ENCODE data around the gene LZTS2. TPM values are rescaled to one million over a fixed set of nuclear protein-coding genes. Genes with fewer than 3 reads are reported as not detected.
A peak's percentile ranks its signal among the peaks of the same experiment; 100 is the strongest.

Gene LZTS2
- total and polyA plus RNA-seq, 5 experiments from 2014 or later, result 10.8 to 34.3 (median 19.5) TPM

- POLR2A ChIA-PET, result no interaction called here
- DNase-seq, result no peak
- Mint-ChIP-seq H3K9me3 (no peaks in the 10 kb centered on the region), H3K4me3 (no peak overlapping the region), H3K4me1 (peaks cover 10 to 15% (median 12%) of the 10 kb centered on the region in 4 donors), H3K27me3 (no peaks in the 10 kb centered on the region), H3K27ac (peak overlapping the region in 1 of 10 donors; percentile 11), H3K36me3 (peaks cover 0 to 46% (median 13%) of the 10 kb centered on the region in 3 donors)
- no peak for ATAC-seq
Measured at GRCh38 chr10:100981178-100981772, 18.3 kb upstream of the LZTS2 start.

GRCh38 chr10:100982916-100983830 is 16.4 kb upstream of the LZTS2 start:
- H3K36me3 Mint-ChIP-seq, result peaks cover 0 to 46% (median 13%) of the 10 kb centered on the region in 3 donors

GRCh38 chr10:100983868-100984671 is 15.5 kb upstream of the LZTS2 start:
- Mint-ChIP-seq H3K36me3 (peaks cover 0 to 45% (median 13%) of the 10 kb centered on the region in 3 donors), H3K27ac (peak overlapping the region in 3 of 10 donors; percentile 38 to 80 (median 79)), H3K9me3 (no peaks in the 10 kb centered on the region), H3K27me3 (no peaks in the 10 kb centered on the region), H3K4me3 (peak overlapping the region in 1 of 10 donors; percentile 40), H3K4me1 (peaks cover 13 to 38% (median 30%) of the 10 kb centered on the region in 4 donors)
- no peak for DNase-seq
- ATAC-seq, result no peak
- POLR2A ChIA-PET, result interaction anchor here (6.7 kb wide), 1 partner anchor 13 kb away, joined by 82 read pairs; the partner anchor contains the start of gene LZTS2

More at GRCh38 chr10:100982916-100983830, 16.4 kb upstream of the LZTS2 start:
- no peaks in the 10 kb centered on the region for H3K9me3 Mint-ChIP-seq
- H3K4me3 Mint-ChIP-seq, result peak overlapping the region in 1 of 10 donors; percentile 73
- no peak for ATAC-seq
- H3K27me3 Mint-ChIP-seq, result no peaks in the 10 kb centered on the region
- peaks cover 13 to 32% (median 29%) of the 10 kb centered on the region in 4 donors for H3K4me1 Mint-ChIP-seq
- no peak for DNase-seq
- H3K27ac Mint-ChIP-seq, result no peak overlapping the region
- POLR2A ChIA-PET, result no interaction called here

GRCh38 chr10:100984672-100985177 is 14.9 kb upstream of the LZTS2 start:
- Mint-ChIP-seq H3K9me3 (no peaks in the 10 kb centered on the region), H3K4me3 (no peak overlapping the region), H3K4me1 (peaks cover 13 to 44% (median 34%) of the 10 kb centered on the region in 4 donors), H3K27me3 (no peaks in the 10 kb centered on the region), H3K36me3 (peaks cover 0 to 47% (median 15%) of the 10 kb centered on the region in 3 donors), H3K27ac (peak overlapping the region in 1 of 10 donors; percentile 38)
- DNase-seq (no peak), ATAC-seq (no peak)
- POLR2A ChIA-PET, result interaction anchor here (6.7 kb wide), 1 partner anchor 13 kb away, joined by 82 read pairs; the partner anchor contains the start of gene LZTS2

- no peak for ATAC-seq
- no peak for DNase-seq
- H3K27me3 Mint-ChIP-seq, result no peaks in the 10 kb centered on the region
- H3K4me3 Mint-ChIP-seq, result peak overlapping the region; percentile 2 to 100 (median 96)
- H3K27ac Mint-ChIP-seq, result peak overlapping the region in 1 of 10 donors; percentile 37
- H3K9me3 Mint-ChIP-seq, result no peaks in the 10 kb centered on the region
- POLR2A ChIA-PET, result interaction anchor here (6.7 kb wide), 1 partner anchor 12 kb away, joined by 82 read pairs; the partner anchor contains the start of gene LZTS2
- peaks cover 13 to 48% (median 35%) of the 10 kb centered on the region in 4 donors for H3K4me1 Mint-ChIP-seq
- peaks cover under 1 to 44% (median 15%) of the 10 kb centered on the region in 3 donors for H3K36me3 Mint-ChIP-seq
Measured at GRCh38 chr10:100985336-100985735, 14.3 kb upstream of the LZTS2 start.

- DNase-seq (no peak), ATAC-seq (no peak)
- H3K4me3 Mint-ChIP-seq, result peak overlapping the region; percentile 95 to 100 (median 97)
- H3K27ac Mint-ChIP-seq, result peak overlapping the region in 8 of 10 donors; percentile 85 to 97 (median 94)
- POLR2A ChIA-PET, result interaction anchor here (1.6 to 6.7 kb wide), 2 partner anchors 11 to 12 kb away, joined by 4 to 82 read pairs; partner anchors contain the start of gene LZTS2
- H3K27me3 Mint-ChIP-seq, result no peaks in the 10 kb centered on the region
- H3K4me1 Mint-ChIP-seq, result peaks cover 21 to 56% (median 44%) of the 10 kb centered on the region in 4 donors
- peaks cover 5 to 47% (median 22%) of the 10 kb centered on the region in 3 donors for H3K36me3 Mint-ChIP-seq
- no peaks in the 10 kb centered on the region for H3K9me3 Mint-ChIP-seq
Measured at GRCh38 chr10:100986623-100986951, 13.0 kb upstream of the LZTS2 start.

GRCh38 chr10:100986952-100987684 is 12.5 kb upstream of the LZTS2 start, which contains the start of the genes MRPL43 and TWNK:
Gene MRPL43 (minus strand): TSS chr10:100987497. CDS start chr10:100987443, 54 bp downstream.
Gene TWNK (plus strand): TSS chr10:100987543. CDS start chr10:100988211, 668 bp downstream.
- H3K27me3 Mint-ChIP-seq, result no peaks in the 10 kb centered on the region
- DNase-seq (peak; percentile 73 to 93 (median 83)), ATAC-seq (peak; percentile 96 to 97)
- peak within 1 kb of the TSS; percentile 95 to 100 (median 97) for H3K4me3 Mint-ChIP-seq
- POLR2A ChIA-PET, result interaction anchor here (0.7 to 6.7 kb wide), 5 partner anchors 10 to 74 kb away, joined by 3 to 82 read pairs (median 3); partner anchors contain the start of genes LZTS2, PDZD7 and SFXN3
- H3K4me1 Mint-ChIP-seq, result peaks cover 21 to 56% (median 44%) of the 10 kb centered on the region in 4 donors
- H3K27ac Mint-ChIP-seq, result peak within 1 kb of the TSS; percentile 85 to 97 (median 95)
- H3K36me3 Mint-ChIP-seq, result peaks cover 5 to 44% (median 19%) of the 10 kb centered on the region in 3 donors
- H3K9me3 Mint-ChIP-seq, result no peaks in the 10 kb centered on the region

- H3K9me3 Mint-ChIP-seq, result no peaks in the 10 kb centered on the region
- POLR2A ChIA-PET, result interaction anchor here (0.7 to 6.7 kb wide), 5 partner anchors 10 to 74 kb away, joined by 3 to 82 read pairs (median 3); partner anchors contain the start of genes LZTS2, PDZD7 and SFXN3
- DNase-seq (no peak), ATAC-seq (peak; percentile 2 to 8)
- H3K4me1 Mint-ChIP-seq, result peaks cover 21 to 56% (median 44%) of the 10 kb centered on the region in 4 donors
- H3K27ac Mint-ChIP-seq, result peak overlapping the region; percentile 85 to 97 (median 95)
- peaks cover 5 to 43% (median 16%) of the 10 kb centered on the region in 3 donors for H3K36me3 Mint-ChIP-seq
- H3K4me3 Mint-ChIP-seq, result peak overlapping the region; percentile 95 to 100 (median 97)
- H3K27me3 Mint-ChIP-seq, result no peaks in the 10 kb centered on the region
Measured at GRCh38 chr10:100987685-100988049, 11.9 kb upstream of the LZTS2 start.

GRCh38 chr10:100988166-100988565 is 11.4 kb upstream of the LZTS2 start:
- peaks cover 21 to 56% (median 44%) of the 10 kb centered on the region in 4 donors for H3K4me1 Mint-ChIP-seq
- peak overlapping the region; percentile 95 to 100 (median 97) for H3K4me3 Mint-ChIP-seq
- no peaks in the 10 kb centered on the region for H3K27me3 Mint-ChIP-seq
- POLR2A ChIA-PET, result interaction anchor here (6.7 kb wide), 1 partner anchor 9 kb away, joined by 82 read pairs; the partner anchor contains the start of gene LZTS2
- H3K36me3 Mint-ChIP-seq, result peaks cover 5 to 45% (median 14%) of the 10 kb centered on the region in 3 donors
- H3K27ac Mint-ChIP-seq, result peak overlapping the region in 3 of 10 donors; percentile 85 to 94 (median 90)
- ATAC-seq (no peak), DNase-seq (no peak)
- no peaks in the 10 kb centered on the region for H3K9me3 Mint-ChIP-seq

- Mint-ChIP-seq H3K27me3 (no peaks in the 10 kb centered on the region), H3K4me3 (peak overlapping the region in 5 of 10 donors; percentile 28 to 71 (median 41)), H3K27ac (no peak overlapping the region), H3K4me1 (peaks cover 20 to 56% (median 44%) of the 10 kb centered on the region in 4 donors), H3K9me3 (no peaks in the 10 kb centered on the region), H3K36me3 (peaks cover 5 to 48% (median 14%) of the 10 kb centered on the region in 3 donors)
- POLR2A ChIA-PET, result interaction anchor here (6.7 kb wide), 1 partner anchor 8 kb away, joined by 82 read pairs; the partner anchor contains the start of gene LZTS2
- no peak for DNase-seq
- ATAC-seq, result no peak
Measured at GRCh38 chr10:100989088-100989487, 10.5 kb upstream of the LZTS2 start.
